ENCODE measurements around the gene SAMSN1. TPM values are rescaled to one million over a fixed set of nuclear protein-coding genes. Genes with fewer than 3 reads are reported as not detected.

The SAMSN1 gene
- total and polyA plus RNA-seq, 2 experiments from 2014 or later, result 3.2 to 5.4 TPM

- Histone ChIP-seq H2AFZ (no peak overlapping the region), H3F3A (replicated peaks; ENCODE audit: low read depth) (no peaks in the 10 kb centered on the region), H3K4me3 (no peak overlapping the region), H3K4me1 (ENCODE audit: insufficient read depth) (no peaks in the 10 kb centered on the region), H4K20me1 (replicated peaks; ENCODE audit: insufficient read depth) (no peaks in the 10 kb centered on the region), H3K9me2 (ENCODE audit: insufficient read depth) (no peaks in the 10 kb centered on the region), H3K36me3 (ENCODE audit: insufficient read depth) (no peaks in the 10 kb centered on the region), H3K4me2 (no peak overlapping the region), H3K27me3 (ENCODE audit: insufficient read depth) (no peaks in the 10 kb centered on the region), H3K27ac (ENCODE audit: low read depth) (no peak overlapping the region), H3K79me2 (replicated peaks; ENCODE audit: insufficient read depth) (no peaks in the 10 kb centered on the region)
- DNase-seq (ENCODE audit: low spot score) (no peak), ATAC-seq (no peak)
- TF ChIP-seq CREB1 (CRISPR knock-in tag; IDR thresholded peaks at IDR 0.05; ENCODE audit: low read depth), result no peak
- no peak for TF ChIP-seq REST (IDR thresholded peaks at IDR 0.05; ENCODE audit: unreplicated experiment)
- no peak for TF ChIP-seq ZNF114 (CRISPR knock-in tag; IDR thresholded peaks at IDR 0.05)
- TF ChIP-seq CTCF (conservative IDR thresholded peaks at IDR 0.05; ENCODE audit: low read depth in 2 of 2), result no peak
- no peak for TF ChIP-seq STAT1 (IDR thresholded peaks at IDR 0.05; ENCODE audit: unreplicated experiment)
- no peak for TF ChIP-seq ZNF462 (CRISPR knock-in tag; IDR thresholded peaks at IDR 0.05)
- no peak for TF ChIP-seq EZH2 (IDR thresholded peaks at IDR 0.05; ENCODE audit: low read depth, unreplicated experiment)
- no peak for TF ChIP-seq JUNB (IDR thresholded peaks at IDR 0.05; ENCODE audit: unreplicated experiment)
- no peak for TF ChIP-seq EZH2phosphoT487 (IDR thresholded peaks at IDR 0.05; ENCODE audit: unreplicated experiment)
- TF ChIP-seq ETS1 (IDR thresholded peaks at IDR 0.05), result no peak
- TF ChIP-seq NANOG (IDR thresholded peaks at IDR 0.05; ENCODE audit: borderline replicate concordance), result no peak
- Mint-ChIP-seq H3K27me3 (ENCODE audit: insufficient read depth, low read depth, poor library complexity) (no peaks in the 10 kb centered on the region), H3K27ac (no peak overlapping the region), H3K4me3 (no peak overlapping the region), H3K4me1 (no peaks in the 10 kb centered on the region), H3K9me3 (peaks cover 4% of the 10 kb centered on the region; the same call in 1 of the 3 replicates), H3K36me3 (ENCODE audit: low read depth) (peaks cover 3% of the 10 kb centered on the region; the same call in 1 of the 3 replicates)
These were observed 32.3 kb downstream of the SAMSN1 start for GRCh38 chr21:14513804-14514203.
